Activated naive CD8-positive, alpha-beta T cell treated with anti-CD3 and anti-CD28 coated beads, Interleukin-2, amount 10 ng/mL, durations not matched to agents 7 days and 5 days (primary cell): Measurements from ENCODE around the gene FRA10AC1. TPM values are rescaled to one million over a fixed set of nuclear protein-coding genes. Genes with fewer than 3 reads are reported as not detected.
"Not testable (repeated sequence)": the region's sequence is repeated elsewhere in the genome, so short reads cannot be mapped to it uniquely, and the experiment has no call there.

Source experiments
- ATAC-seq: fragments of 150-1000 bp; cut with Tn5 transposase; one replicate; pipeline ENCODE4 v1.10.0; 2021; ENCODE audit warnings: low read depth, moderate library complexity
- POLR2A ChIA-PET: fragments of 350-600 bp; sonication (Branson Sonifier 250); formaldehyde crosslinking; loops from one replicate; lab custom pipeline; 2021; ENCODE audit warnings: antibody characterized with exemption; lab: Charles Lee
- DNase-seq: peaks from one replicate; pipeline ENCODE4 v3.0.0; 2021
- H3K27ac Mint-ChIP-seq: one replicate; pipeline ENCODE4 v1.8.0; 2022; ENCODE audit warnings: mild to moderate bottlenecking, mixed read lengths
- H3K27me3 Mint-ChIP-seq: one replicate; pipeline ENCODE4 v1.8.0; 2022; ENCODE audit warnings: mild to moderate bottlenecking, moderate library complexity, mixed read lengths
- H3K36me3 Mint-ChIP-seq: one replicate; pipeline ENCODE4 v1.8.0; 2021; ENCODE audit warnings: mild to moderate bottlenecking, mixed read lengths
- H3K4me1 Mint-ChIP-seq: one replicate; pipeline ENCODE4 v1.8.0; 2021; ENCODE audit warnings: mixed read lengths
- H3K4me3 Mint-ChIP-seq: one replicate; pipeline ENCODE4 v1.8.0; 2022; ENCODE audit warnings: mild to moderate bottlenecking, moderate library complexity, mixed read lengths
- H3K9me3 Mint-ChIP-seq: one replicate; pipeline ENCODE4 v1.8.0; 2021; ENCODE audit warnings: mixed read lengths
- total RNA-seq, 2 experiments: library from RNA; stranded (reverse); gene quantifications; one replicate each; pipeline ENCODE4 v1.2.3, GENCODE V29; 2021

Gene FRA10AC1
- total RNA-seq, 2 experiments from 2014 or later, result 13.3 to 15.5 TPM

GRCh38 chr10:93718937-93719725, 16.7 kb upstream of the FRA10AC1 start:
- no peaks in the 10 kb centered on the region for H3K36me3 Mint-ChIP-seq
- POLR2A ChIA-PET, result no interaction called here
- DNase-seq (no peak), ATAC-seq (no peak)
- H3K4me3 Mint-ChIP-seq, result no peak overlapping the region
- H3K9me3 Mint-ChIP-seq, result no peaks in the 10 kb centered on the region
- H3K4me1 Mint-ChIP-seq, result peaks cover 17% of the 10 kb centered on the region
- no peak overlapping the region for H3K27ac Mint-ChIP-seq
- peaks cover 19% of the 10 kb centered on the region for H3K27me3 Mint-ChIP-seq

- H3K27ac Mint-ChIP-seq, result no peak overlapping the region
- ATAC-seq (no peak), DNase-seq (no peak)
- no peak overlapping the region for H3K4me3 Mint-ChIP-seq
- H3K9me3 Mint-ChIP-seq, result no peaks in the 10 kb centered on the region
- POLR2A ChIA-PET, result no interaction called here
- peaks cover 17% of the 10 kb centered on the region for H3K4me1 Mint-ChIP-seq
- H3K36me3 Mint-ChIP-seq, result no peaks in the 10 kb centered on the region
- H3K27me3 Mint-ChIP-seq, result peaks cover 12% of the 10 kb centered on the region
Observed at GRCh38 chr10:93716766-93717165, 14.4 kb upstream of the FRA10AC1 start.

- H3K36me3 Mint-ChIP-seq, result no peaks in the 10 kb centered on the region
- no peaks in the 10 kb centered on the region for H3K9me3 Mint-ChIP-seq
- POLR2A ChIA-PET, result no interaction called here
Observed at GRCh38 chr10:93715345-93715744, 13.0 kb upstream of the FRA10AC1 start.

GRCh38 chr10:93712593-93712992, 10.2 kb upstream of the FRA10AC1 start:
- Mint-ChIP-seq H3K27me3 (no peaks in the 10 kb centered on the region), H3K9me3 (no peaks in the 10 kb centered on the region), H3K4me3 (no peak overlapping the region), H3K4me1 (peaks cover 4% of the 10 kb centered on the region), H3K27ac (no peak overlapping the region), H3K36me3 (no peaks in the 10 kb centered on the region)
- no peak for ATAC-seq
- no peak for DNase-seq
- POLR2A ChIA-PET, result no interaction called here

More at GRCh38 chr10:93715345-93715744, 13.0 kb upstream of the FRA10AC1 start:
- DNase-seq, result no peak
- H3K4me1 Mint-ChIP-seq, result peaks cover 9% of the 10 kb centered on the region
- peaks cover 12% of the 10 kb centered on the region for H3K27me3 Mint-ChIP-seq
- no peak overlapping the region for H3K4me3 Mint-ChIP-seq
- no peak for ATAC-seq
- no peak overlapping the region for H3K27ac Mint-ChIP-seq

- no peaks in the 10 kb centered on the region for H3K9me3 Mint-ChIP-seq
- no peak overlapping the region for H3K4me3 Mint-ChIP-seq
- no peaks in the 10 kb centered on the region for H3K27me3 Mint-ChIP-seq
- peaks cover 8% of the 10 kb centered on the region for H3K4me1 Mint-ChIP-seq
- DNase-seq (no peak), ATAC-seq (no peak)
- no peaks in the 10 kb centered on the region for H3K36me3 Mint-ChIP-seq
- no peak overlapping the region for H3K27ac Mint-ChIP-seq
- POLR2A ChIA-PET, result no interaction called here
Observed at GRCh38 chr10:93711891-93712290, 9.5 kb upstream of the FRA10AC1 start.

GRCh38 chr10:93710333-93710909, 8.0 kb upstream of the FRA10AC1 start:
- Mint-ChIP-seq H3K4me3 (no peak overlapping the region), H3K27me3 (no peaks in the 10 kb centered on the region), H3K9me3 (no peaks in the 10 kb centered on the region), H3K36me3 (no peaks in the 10 kb centered on the region), H3K4me1 (peaks cover 8% of the 10 kb centered on the region), H3K27ac (no peak overlapping the region)
- no peak for ATAC-seq
- POLR2A ChIA-PET, result no interaction called here
- no peak for DNase-seq

- Mint-ChIP-seq H3K4me1 (peaks cover 11% of the 10 kb centered on the region), H3K27ac (no peak overlapping the region), H3K9me3 (no peaks in the 10 kb centered on the region), H3K36me3 (no peaks in the 10 kb centered on the region), H3K4me3 (no peak overlapping the region), H3K27me3 (no peaks in the 10 kb centered on the region)
- no peak for DNase-seq
- POLR2A ChIA-PET, result no interaction called here
- ATAC-seq, result no peak
Observed at GRCh38 chr10:93707623-93708022, 5.2 kb upstream of the FRA10AC1 start.

- POLR2A ChIA-PET, result no interaction called here
- DNase-seq (no peak), ATAC-seq (no peak)
- H3K4me1 Mint-ChIP-seq, result peaks cover 11% of the 10 kb centered on the region
- H3K9me3 Mint-ChIP-seq, result no peaks in the 10 kb centered on the region
- H3K27me3 Mint-ChIP-seq, result no peaks in the 10 kb centered on the region
- H3K36me3 Mint-ChIP-seq, result no peaks in the 10 kb centered on the region
- H3K4me3 Mint-ChIP-seq, result no peak overlapping the region
- H3K27ac Mint-ChIP-seq, result no peak overlapping the region
Observed at GRCh38 chr10:93704451-93704850, 2.1 kb upstream of the FRA10AC1 start.

GRCh38 chr10:93703841-93704240, 1.4 kb upstream of the FRA10AC1 start:
- H3K4me3 Mint-ChIP-seq, result peak overlapping the region; percentile 66
- DNase-seq, result no peak
- H3K36me3 Mint-ChIP-seq, result no peaks in the 10 kb centered on the region
- peaks cover 11% of the 10 kb centered on the region for H3K4me1 Mint-ChIP-seq
- H3K9me3 Mint-ChIP-seq, result no peaks in the 10 kb centered on the region
- no peak overlapping the region for H3K27ac Mint-ChIP-seq
- no peak for ATAC-seq
- POLR2A ChIA-PET, result no interaction called here
- no peaks in the 10 kb centered on the region for H3K27me3 Mint-ChIP-seq

- Mint-ChIP-seq H3K4me3 (no peak overlapping the region), H3K27ac (no peak overlapping the region), H3K4me1 (peaks cover 11% of the 10 kb centered on the region), H3K36me3 (no peaks in the 10 kb centered on the region), H3K9me3 (no peaks in the 10 kb centered on the region), H3K27me3 (no peaks in the 10 kb centered on the region)
- ATAC-seq (no peak), DNase-seq (no peak)
- POLR2A ChIA-PET, result interaction anchor here (2.4 kb wide), 1 partner anchor 191 kb away, joined by 11 read pairs; the partner anchor contains the start of gene SLC35G1
Observed at GRCh38 chr10:93703066-93703465, 674 bp upstream of the FRA10AC1 start.

- Mint-ChIP-seq H3K36me3 (peaks cover 3% of the 10 kb centered on the region), H3K27ac (no peak overlapping the region), H3K9me3 (no peaks in the 10 kb centered on the region), H3K4me1 (peaks cover 7% of the 10 kb centered on the region), H3K27me3 (no peaks in the 10 kb centered on the region), H3K4me3 (no peak overlapping the region)
- ATAC-seq, result peak; percentile 13
- DNase-seq, result no peak
- POLR2A ChIA-PET, result interaction anchor here (0.7 to 2.4 kb wide), 3 partner anchors 10 to 192 kb away, joined by 4 to 11 read pairs (median 5); partner anchors contain the start of gene SLC35G1
Observed at GRCh38 chr10:93701866-93702209, 554 bp downstream of the FRA10AC1 start.

GRCh38 chr10:93697207-93697606, 5.2 kb downstream of the FRA10AC1 start:
- Mint-ChIP-seq H3K27ac (no peak overlapping the region), H3K36me3 (peaks cover 11% of the 10 kb centered on the region), H3K9me3 (no peaks in the 10 kb centered on the region), H3K4me1 (peaks cover 5% of the 10 kb centered on the region), H3K27me3 (no peaks in the 10 kb centered on the region), H3K4me3 (no peak overlapping the region)
- ATAC-seq, result no peak
- POLR2A ChIA-PET, result no interaction called here
- DNase-seq, result no peak

GRCh38 chr10:93696582-93696981, 5.8 kb downstream of the FRA10AC1 start:
- H3K4me3 Mint-ChIP-seq, DNase-seq, ATAC-seq, H3K4me1 Mint-ChIP-seq, H3K9me3 Mint-ChIP-seq, POLR2A ChIA-PET, H3K27me3 Mint-ChIP-seq, H3K27ac Mint-ChIP-seq: not testable (repeated sequence)
- H3K36me3 Mint-ChIP-seq, result peaks cover 11% of the 10 kb centered on the region

- peaks cover 5% of the 10 kb centered on the region for H3K4me1 Mint-ChIP-seq
- peaks cover 14% of the 10 kb centered on the region for H3K36me3 Mint-ChIP-seq
- H3K4me3 Mint-ChIP-seq, result no peak overlapping the region
- ATAC-seq (no peak), DNase-seq (no peak)
- no peak overlapping the region for H3K27ac Mint-ChIP-seq
- no peaks in the 10 kb centered on the region for H3K9me3 Mint-ChIP-seq
- POLR2A ChIA-PET, result no interaction called here
- no peaks in the 10 kb centered on the region for H3K27me3 Mint-ChIP-seq
Observed at GRCh38 chr10:93695740-93696139, 6.7 kb downstream of the FRA10AC1 start.
